Endometrial microvascular endothelial cells (primary cell): ENCODE measurements around the gene SNCA. TPM values are rescaled to one million over a fixed set of nuclear protein-coding genes. Genes with fewer than 3 reads are reported as not detected.

Experiments
- in situ Hi-C: cut with HindIII; loops from 2 replicates; pipeline ENCODE4 v1.10.0; 2017; ENCODE audit warnings: low sequenced_read_pairs, low pct_unique_long_range_greater_than_20kb; ENCODE audit errors: inconsistent ontology term
- total RNA-seq: library from RNA; depleted of rRNA; stranded (reverse); fragments of >200 nt; gene quantifications from one replicate; pipeline ENCODE4 v1.2.3, GENCODE V29; 2015; ENCODE audit errors: inconsistent ontology term

Gene SNCA
- total RNA-seq, 1 donor from 2014 or later, result 69.2 TPM

DNA sequence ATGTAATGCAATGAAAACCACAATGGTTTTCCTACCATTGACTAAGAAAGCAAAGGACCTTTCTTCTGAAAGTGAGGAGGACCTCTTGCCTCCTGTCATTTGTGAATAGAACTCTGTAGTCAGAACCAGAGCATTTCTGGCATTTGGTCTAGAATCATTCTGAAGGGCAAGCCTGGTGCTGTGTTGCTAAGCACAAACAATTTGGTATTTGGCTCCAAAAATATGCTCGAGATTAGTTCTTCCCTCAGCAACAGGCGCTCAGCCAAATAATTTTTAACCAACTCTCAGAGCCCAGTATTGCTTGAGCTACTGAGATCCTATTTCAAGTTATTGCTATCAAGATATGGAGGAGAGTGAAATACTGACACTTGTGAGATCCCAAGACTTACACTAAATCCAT lies 71.0 kb downstream of the SNCA start:
- in situ Hi-C loops, result no loop called here

DNA sequence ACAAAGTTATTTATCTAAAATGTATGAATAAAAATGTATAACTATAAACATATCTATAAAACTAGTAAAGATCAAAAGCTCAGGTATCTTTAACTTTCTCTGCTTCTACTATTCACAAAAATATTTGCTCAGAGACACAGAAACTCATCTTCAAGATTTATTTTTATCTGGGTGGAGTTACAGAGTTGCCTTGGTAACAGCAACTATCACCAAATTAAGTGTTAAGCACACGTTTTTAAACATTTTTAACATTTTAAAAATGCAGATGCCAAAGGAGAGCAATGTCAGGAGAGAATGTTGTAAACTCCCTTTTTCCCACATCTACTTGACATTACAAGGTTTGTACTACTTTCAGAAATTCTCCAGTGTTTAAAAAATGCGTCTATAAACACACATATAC lies 71.4 kb downstream of the SNCA start:
- in situ Hi-C loops, result no loop called here

- in situ Hi-C loops, result no loop called here
These were observed 74.7 kb downstream of the SNCA start for GRCh38 chr4:89762311-89762710.

DNA sequence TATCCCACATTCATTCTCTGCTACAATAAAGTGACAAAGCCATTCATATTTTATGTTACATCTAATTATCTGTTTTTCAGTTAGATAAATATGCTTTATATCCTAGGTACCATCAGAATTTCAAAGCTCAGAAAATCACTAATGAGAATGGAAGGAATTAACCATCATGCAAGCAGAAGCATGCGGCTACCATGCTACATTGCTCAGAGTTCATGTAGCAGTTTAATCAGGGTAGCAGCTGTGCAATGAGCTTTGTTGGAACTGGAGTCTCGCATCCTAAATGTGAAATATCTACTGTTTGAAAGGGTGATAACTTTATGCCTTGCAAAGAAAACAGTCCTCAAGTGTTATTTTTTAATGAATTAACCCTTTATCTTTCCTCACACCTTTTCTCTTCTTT lies 77.5 kb downstream of the SNCA start:
- in situ Hi-C loops, result no loop called here

DNA sequence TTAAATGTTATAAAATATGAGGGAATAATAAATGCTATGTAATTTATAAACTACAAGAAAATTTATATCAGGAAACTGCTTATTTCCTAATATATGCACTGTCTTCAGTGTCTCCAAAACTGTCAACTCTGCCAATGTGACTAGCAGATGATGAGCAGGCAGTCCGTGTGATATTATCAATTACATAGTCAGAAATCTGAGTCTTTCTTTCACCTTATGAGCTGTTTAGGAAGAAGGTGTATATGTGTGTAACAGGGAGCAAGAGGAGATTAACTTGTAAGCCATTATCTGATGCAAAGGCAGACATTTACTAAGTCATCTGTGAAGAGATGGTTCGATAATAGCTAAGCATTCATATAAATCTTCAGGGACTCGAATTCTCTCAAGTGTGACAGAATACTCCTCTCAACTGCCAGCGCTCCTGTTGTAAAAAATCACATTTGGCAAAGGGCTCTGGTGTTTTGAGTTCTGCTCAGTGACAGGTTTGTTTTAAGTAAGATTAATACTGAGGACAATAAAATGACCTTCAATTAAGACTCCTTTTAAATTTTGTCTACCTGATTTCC lies 79.7 kb downstream of the SNCA start:
- in situ Hi-C loops, result no loop called here

DNA sequence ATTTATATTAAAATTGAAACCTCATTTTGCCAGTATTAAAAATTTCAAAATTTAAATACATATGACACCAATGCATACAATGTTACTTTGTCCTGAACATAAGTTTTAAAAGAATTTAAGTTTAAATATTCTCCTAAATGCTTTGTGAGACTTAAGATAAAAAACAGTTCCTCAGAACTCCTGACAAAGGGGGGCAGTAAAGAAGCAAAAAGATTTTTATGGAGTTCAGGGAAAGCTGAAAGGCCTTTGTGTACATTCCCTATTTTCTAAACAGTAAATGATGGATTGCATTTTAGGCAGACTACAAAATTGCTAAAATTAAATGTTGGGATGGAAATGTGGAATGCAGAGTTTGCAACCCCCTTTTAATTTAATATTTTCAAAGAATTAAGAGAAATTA lies 81.7 kb downstream of the SNCA start:
- in situ Hi-C loops, result no loop called here

GRCh38 chr4:89754531-89754930 lies 82.4 kb downstream of the SNCA start:
- in situ Hi-C loops, result no loop called here

- in situ Hi-C loops, result no loop called here
These were observed 83.3 kb downstream of the SNCA start for GRCh38 chr4:89753601-89754066.

DNA sequence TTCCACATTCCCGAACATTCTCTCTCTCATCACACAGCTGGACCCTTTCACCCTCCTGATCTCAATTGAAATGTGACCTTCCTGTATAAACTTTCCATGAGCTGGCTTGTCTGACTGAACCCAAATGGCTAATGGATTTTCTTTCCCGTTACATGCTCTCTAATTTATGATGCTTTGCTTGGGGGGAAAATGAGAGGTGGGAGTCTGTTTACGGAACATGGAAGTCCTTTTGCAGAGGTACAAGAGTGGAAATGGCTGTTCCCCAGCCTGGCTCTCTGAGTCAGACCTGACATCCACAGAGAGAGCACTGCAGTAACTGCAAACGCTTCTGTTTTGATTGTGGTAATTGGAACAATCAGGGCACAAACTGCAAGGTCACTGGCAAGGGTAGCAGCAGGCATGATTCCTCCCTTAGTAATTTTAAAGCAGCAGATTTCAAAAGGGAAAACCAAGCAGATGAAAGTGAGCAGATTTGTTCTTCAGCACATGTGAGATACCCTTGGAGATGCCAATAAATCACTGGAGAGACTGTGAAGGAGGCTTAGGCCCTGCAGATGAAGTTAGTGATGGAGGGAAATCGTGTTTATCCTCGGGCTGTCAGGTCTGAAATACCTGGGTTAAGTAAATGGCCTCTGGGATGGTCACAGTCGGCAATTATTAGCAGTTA lies 83.9 kb downstream of the SNCA start:
- in situ Hi-C loops, result no loop called here

- in situ Hi-C loops, result no loop called here
These were observed 85.5 kb downstream of the SNCA start for GRCh38 chr4:89751416-89751815.

DNA sequence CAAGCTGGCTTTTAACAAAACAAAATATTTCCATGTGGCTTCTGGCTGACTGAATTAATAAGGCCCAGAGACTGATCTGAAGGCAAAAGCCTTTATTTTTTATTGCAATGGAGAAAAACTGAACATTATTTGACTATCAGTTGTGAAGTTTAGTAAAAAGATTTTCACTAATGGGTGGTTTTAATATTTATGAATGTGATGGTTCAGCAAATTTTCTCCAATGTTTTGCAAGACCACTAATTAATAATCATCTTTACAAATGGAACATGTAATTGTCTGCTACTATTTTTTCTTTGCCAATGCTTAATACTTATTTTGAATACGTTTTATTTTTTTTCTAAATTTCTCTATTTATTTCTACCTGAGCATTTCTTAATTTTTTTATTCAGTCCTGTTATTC lies 90.6 kb downstream of the SNCA start:
- in situ Hi-C loops, result no loop called here

- in situ Hi-C loops, result no loop called here
These were observed 91.3 kb downstream of the SNCA start for GRCh38 chr4:89745708-89746107.

- in situ Hi-C loops, result no loop called here
These were observed 92.0 kb downstream of the SNCA start for GRCh38 chr4:89744914-89745313.

- in situ Hi-C loops, result no loop called here
These were observed 95.2 kb downstream of the SNCA start for GRCh38 chr4:89741768-89742167.

DNA sequence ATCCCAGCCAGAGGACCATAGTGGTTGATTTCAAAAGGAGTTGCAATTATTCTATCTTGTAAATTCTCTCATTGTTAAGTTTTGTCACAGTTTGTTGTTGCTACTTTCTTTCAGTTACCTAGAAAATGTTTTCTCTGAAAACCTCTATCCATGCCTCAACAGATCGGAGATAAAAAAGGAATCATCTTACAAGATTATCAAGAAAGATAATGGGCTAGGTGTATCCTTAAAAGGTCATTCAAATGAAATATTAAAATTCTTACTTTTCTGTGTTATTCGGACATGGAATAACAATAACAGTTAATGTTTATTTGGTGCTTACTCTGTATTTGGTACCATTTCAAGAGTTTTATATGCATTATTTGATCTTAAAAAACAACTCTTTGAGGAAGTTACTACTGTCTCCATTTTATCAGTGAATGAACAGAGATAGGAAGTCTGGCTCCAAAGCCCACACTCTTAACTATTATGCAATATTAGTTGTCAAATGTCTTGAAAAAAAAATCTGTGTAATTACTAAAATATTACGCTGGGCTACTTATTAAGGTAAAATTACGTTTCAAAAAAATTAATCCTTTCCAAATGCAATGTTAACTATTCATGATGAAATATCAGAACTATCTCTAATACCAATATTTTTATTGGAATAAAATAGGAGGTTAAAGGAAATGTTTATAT lies 97.5 kb downstream of the SNCA start:
- in situ Hi-C loops, result no loop called here

DNA sequence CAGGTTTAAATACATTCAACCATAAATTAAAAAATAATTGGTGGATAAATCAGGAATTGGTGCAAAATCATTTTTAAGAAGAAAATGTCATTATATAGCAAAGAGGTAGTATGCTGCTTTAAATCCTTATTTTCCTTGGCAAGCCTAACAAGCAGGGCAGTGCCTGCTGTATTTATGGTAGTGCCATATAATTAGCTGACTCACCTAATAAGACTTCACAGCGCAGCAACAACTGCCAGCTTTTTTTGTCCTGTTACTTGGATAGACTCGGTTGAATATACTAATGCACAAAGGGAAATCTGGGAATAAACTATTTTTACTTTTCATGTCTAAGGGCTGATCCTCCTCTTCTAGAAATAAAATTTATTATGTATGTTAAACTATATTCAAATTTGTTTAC lies 99.1 kb downstream of the SNCA start:
- in situ Hi-C loops, result no loop called here

- in situ Hi-C loops, result no loop called here
These were observed 103.0 kb downstream of the SNCA start for GRCh38 chr4:89733946-89734345.

GRCh38 chr4:89727238-89727637 lies 109.7 kb downstream of the SNCA start:
- in situ Hi-C loops, result no loop called here

GRCh38 chr4:89725268-89725667 lies 111.7 kb downstream of the SNCA start:
- in situ Hi-C loops, result no loop called here

DNA sequence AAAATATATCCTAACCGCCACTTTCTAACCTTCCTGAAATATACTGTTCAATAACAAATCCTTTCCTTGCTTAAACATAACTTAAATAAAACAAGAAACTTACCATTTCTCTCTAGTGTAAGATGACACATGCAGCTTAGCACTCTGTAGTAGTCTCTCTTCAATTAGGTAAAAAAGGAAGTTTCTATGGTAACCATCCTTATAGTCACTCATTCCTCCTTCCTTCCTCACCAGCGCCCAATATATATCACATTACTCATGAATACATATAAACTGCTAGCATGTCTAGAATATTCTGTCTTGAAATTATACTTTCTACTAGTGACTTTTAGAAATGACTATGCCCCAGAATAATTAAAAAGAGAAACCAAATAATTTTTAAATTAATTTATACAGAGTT lies 112.2 kb downstream of the SNCA start:
- in situ Hi-C loops, result no loop called here
